HCT116 (cell line): ENCODE results near the gene CALML3. TPM values are rescaled to one million over a fixed set of nuclear protein-coding genes. Genes with fewer than 3 reads are reported as not detected.

Source experiments
- ATAC-seq: fragments of 200-7000 bp; cut with Tn5 transposase; 2 replicates; pipeline ENCODE4 v1.9.1; 2020; ENCODE audit warnings: mild to moderate bottlenecking, moderate library complexity
- BruUV-seq: library from RNA; stranded (reverse); fragments of 400-500 nt; replicated peaks from 2 replicates; lab custom pipeline; 2021; lab: Mats Ljungman, UMichigan
- CTCF ChIA-PET: fragments of 300-600 bp; sonication (Branson Sonifier 250); formaldehyde crosslinking; loops from one replicate; lab custom pipeline; 2021; ENCODE audit warnings: antibody characterized with exemption; lab: Charles Lee
- POLR2A ChIA-PET: fragments of 300-600, 350-600 bp; sonication (Branson Sonifier 250); formaldehyde crosslinking; loops from one replicate; lab custom pipeline; 2021; ENCODE audit warnings: antibody characterized with exemption; lab: Charles Lee
- RAD21 ChIA-PET, 2 experiments: fragments of 300-600 bp; sonication (Branson Sonifier 250); formaldehyde crosslinking; loops; one replicate each; lab custom pipeline; 2023; ENCODE audit warnings: low total read pairs in 2 of 2; ENCODE audit not compliant: uncharacterized antibody in 2 of 2, unreplicated experiment in 2 of 2, low non-redundant PET in 1 of 2; lab: Charles Lee
- DNase-seq: peaks from one replicate; pipeline ENCODE4 v3.0.0-alpha.2; 2010; ENCODE audit warnings: low read depth, low spot score
- H2AFZ ChIP-seq: fragments of 200-600 bp; shearing (Covaris generic), sonication (generic); 2 replicates; pipeline ENCODE4 v1.6.1; 2017; ENCODE audit warnings: low read depth, mixed run types, mixed read lengths, antibody characterized with exemption, low read length; ENCODE audit not compliant: poor library complexity, severe bottlenecking
- H3K27ac ChIP-seq: 2 replicates; pipeline ENCODE4 v1.5.1; 2012; ENCODE audit warnings: low read depth, low read length
- H3K27me3 ChIP-seq: fragments of 200-600 bp; sonication (generic); 2 replicates; pipeline ENCODE4 v1.6.1; 2016; ENCODE audit warnings: mixed run types, low read length, mixed read lengths; ENCODE audit not compliant: insufficient read depth
- H3K36me3 ChIP-seq, 2 experiments: fragments of 200-500 bp in 1 of 2; fragments of 200-600 bp in 1 of 2; sonication (Bioruptor generic) in 1 of 2; sonication (generic) in 1 of 2; 2 replicates each; pipeline versions ENCODE4 v1.5.1 to v1.6.1; 2014 to 2016; ENCODE audit warnings: low read length in 2 of 2, inconsistent platforms in 1 of 2, mixed read lengths in 1 of 2, mixed run types in 1 of 2; ENCODE audit not compliant: insufficient read depth in 2 of 2, control insufficient read depth in 1 of 2
- H3K4me1 ChIP-seq, 2 experiments: fragments of 200-600 bp in 1 of 2; sonication (generic) in 1 of 2; 2 replicates each; pipeline versions ENCODE4 v1.5.1 to v1.6.1; 2012 to 2017; ENCODE audit warnings: low read length in 2 of 2, inconsistent platforms in 1 of 2, mild to moderate bottlenecking in 1 of 2, mixed read lengths in 1 of 2, mixed run types in 1 of 2, moderate library complexity in 1 of 2; ENCODE audit not compliant: insufficient read depth in 2 of 2, control insufficient read depth in 1 of 2
- H3K4me2 ChIP-seq: fragments of 200-600 bp; sonication (generic); 2 replicates; pipeline ENCODE4 v1.6.1; 2017; ENCODE audit warnings: mixed run types, low read length, mixed read lengths
- H3K4me3 ChIP-seq, 2 experiments: fragments of 200-600 bp in 1 of 2; sonication (generic) in 1 of 2; replicated peaks in 1 of 2; 2 replicates each; pipeline ENCODE4 v1.5.1; 2011 to 2016; ENCODE audit warnings: low read length in 2 of 2, control low read depth in 1 of 2, low read depth in 1 of 2, mild to moderate bottlenecking in 1 of 2, mixed read lengths in 1 of 2, mixed run types in 1 of 2
- H3K79me2 ChIP-seq: fragments of 200-600 bp; sonication (generic); 2 replicates; pipeline ENCODE4 v1.6.1; 2017; ENCODE audit warnings: mild to moderate bottlenecking, mixed run types, low read length, moderate library complexity, mixed read lengths; ENCODE audit not compliant: insufficient read depth
- H3K9ac ChIP-seq: fragments of 200-600 bp; sonication (generic); 2 replicates; pipeline ENCODE4 v1.6.1; 2016; ENCODE audit warnings: low read length, mixed read lengths
- H3K9me2 ChIP-seq: fragments of 200-600 bp; sonication (generic), shearing (Covaris generic); 2 replicates; pipeline ENCODE4 v1.6.1; 2017; ENCODE audit warnings: mixed run types, mild to moderate bottlenecking, moderate library complexity; ENCODE audit not compliant: insufficient read depth
- H3K9me3 ChIP-seq, 2 experiments: fragments of 200-500 bp in 1 of 2; fragments of 200-600 bp in 1 of 2; sonication (Bioruptor generic) in 1 of 2; sonication (generic) in 1 of 2; 2 replicates each; pipeline ENCODE4 v1.6.1; 2014 to 2017; ENCODE audit warnings: low read length in 2 of 2, mixed read lengths in 2 of 2, inconsistent platforms in 1 of 2, low read depth in 1 of 2, mild to moderate bottlenecking in 1 of 2, mixed run types in 1 of 2, moderate library complexity in 1 of 2; ENCODE audit not compliant: control insufficient read depth in 1 of 2, insufficient read depth in 1 of 2
- H4K20me1 ChIP-seq: fragments of 200-600 bp; sonication (generic), shearing (Covaris generic); 2 replicates; pipeline ENCODE4 v1.6.1; 2017; ENCODE audit warnings: mixed run types, mild to moderate bottlenecking, moderate library complexity; ENCODE audit not compliant: insufficient read depth
- CBX3 ChIP-seq: IDR thresholded peaks from 2 replicates; pipeline ENCODE4 v1.6.1; 2012; ENCODE audit warnings: low read depth
- CEBPB ChIP-seq: IDR thresholded peaks from 2 replicates; pipeline ENCODE4 v1.6.1; 2012; ENCODE audit warnings: low read depth
- EGR1 ChIP-seq: IDR thresholded peaks from 2 replicates; pipeline ENCODE4 v1.6.1; 2012; ENCODE audit warnings: low read depth
- ELF1 ChIP-seq: IDR thresholded peaks from 2 replicates; pipeline ENCODE4 v1.6.1; 2012; ENCODE audit warnings: low read depth, borderline replicate concordance
- EZH2 ChIP-seq: fragments of 200-600 bp; sonication (generic); IDR thresholded peaks from 2 replicates; pipeline ENCODE4 v1.6.1; 2017; ENCODE audit warnings: antibody characterized with exemption, mixed run types
- EZH2phosphoT487 ChIP-seq: fragments of 200-600 bp; IDR thresholded peaks from 2 replicates; pipeline ENCODE4 v1.6.1; 2018; ENCODE audit warnings: antibody characterized with exemption, borderline replicate concordance
- FOSL1 ChIP-seq: IDR thresholded peaks from 2 replicates; pipeline ENCODE4 v1.6.1; 2012; ENCODE audit warnings: low read depth
- RAD21 ChIP-seq: IDR thresholded peaks from 2 replicates; pipeline ENCODE4 v1.6.1; 2012; ENCODE audit warnings: low read depth, mild to moderate bottlenecking
- SIN3A ChIP-seq: IDR thresholded peaks from 2 replicates; pipeline ENCODE4 v1.6.1; 2012; ENCODE audit warnings: low read depth
- SRF ChIP-seq: IDR thresholded peaks from 2 replicates; pipeline ENCODE4 v1.6.1; 2012; ENCODE audit warnings: low read depth
- TCF7L2 ChIP-seq: IDR thresholded peaks from 2 replicates; pipeline ENCODE4 v1.7.0; 2011; ENCODE audit warnings: borderline replicate concordance, inconsistent platforms; ENCODE audit not compliant: insufficient read depth, insufficient read length; ENCODE audit errors: extremely low read depth
- ZFX ChIP-seq: fragments of 450-650 bp; IDR thresholded peaks from 2 replicates; pipeline ENCODE4 v1.6.1; 2017
- ZNF274 ChIP-seq: fragments of 200-500 bp; sonication (Bioruptor generic); IDR thresholded peaks from 2 replicates; pipeline ENCODE4 v1.6.1; 2014; ENCODE audit warnings: mild to moderate bottlenecking, low read depth, low read length, inconsistent platforms
- intact Hi-C: fragments of 100-400 bp; cut with micrococcal nuclease; formaldehyde crosslinking; loops from 2 replicates; pipeline ENCODE4 v1.10.0; 2022
- total RNA-seq: library from RNA; stranded (reverse); gene quantifications from one replicate; pipeline ENCODE4 v1.2.1, GENCODE V29; 2021; ENCODE audit not compliant: unreplicated experiment
- TF ChIP-seq, protein P1 (sequence below): IDR thresholded peaks from 2 replicates; pipeline ENCODE4 v1.6.1; 2012; ENCODE audit warnings: low read depth
- TF ChIP-seq, protein P2 (sequence below): IDR thresholded peaks from 2 replicates; pipeline ENCODE4 v1.6.1; 2011; ENCODE audit warnings: mild to moderate bottlenecking, low read length, moderate library complexity; ENCODE audit not compliant: insufficient replicate concordance; ENCODE audit errors: extremely low read depth
- TF ChIP-seq, protein P3 (sequence below): IDR thresholded peaks from 2 replicates; pipeline ENCODE4 v1.6.1; 2012
- TF ChIP-seq, protein P4 (sequence below): IDR thresholded peaks from 2 replicates; pipeline ENCODE4 v1.6.1; 2012

Gene CALML3
- total RNA-seq, 1 experiment from 2014 or later: not detected

DNA sequence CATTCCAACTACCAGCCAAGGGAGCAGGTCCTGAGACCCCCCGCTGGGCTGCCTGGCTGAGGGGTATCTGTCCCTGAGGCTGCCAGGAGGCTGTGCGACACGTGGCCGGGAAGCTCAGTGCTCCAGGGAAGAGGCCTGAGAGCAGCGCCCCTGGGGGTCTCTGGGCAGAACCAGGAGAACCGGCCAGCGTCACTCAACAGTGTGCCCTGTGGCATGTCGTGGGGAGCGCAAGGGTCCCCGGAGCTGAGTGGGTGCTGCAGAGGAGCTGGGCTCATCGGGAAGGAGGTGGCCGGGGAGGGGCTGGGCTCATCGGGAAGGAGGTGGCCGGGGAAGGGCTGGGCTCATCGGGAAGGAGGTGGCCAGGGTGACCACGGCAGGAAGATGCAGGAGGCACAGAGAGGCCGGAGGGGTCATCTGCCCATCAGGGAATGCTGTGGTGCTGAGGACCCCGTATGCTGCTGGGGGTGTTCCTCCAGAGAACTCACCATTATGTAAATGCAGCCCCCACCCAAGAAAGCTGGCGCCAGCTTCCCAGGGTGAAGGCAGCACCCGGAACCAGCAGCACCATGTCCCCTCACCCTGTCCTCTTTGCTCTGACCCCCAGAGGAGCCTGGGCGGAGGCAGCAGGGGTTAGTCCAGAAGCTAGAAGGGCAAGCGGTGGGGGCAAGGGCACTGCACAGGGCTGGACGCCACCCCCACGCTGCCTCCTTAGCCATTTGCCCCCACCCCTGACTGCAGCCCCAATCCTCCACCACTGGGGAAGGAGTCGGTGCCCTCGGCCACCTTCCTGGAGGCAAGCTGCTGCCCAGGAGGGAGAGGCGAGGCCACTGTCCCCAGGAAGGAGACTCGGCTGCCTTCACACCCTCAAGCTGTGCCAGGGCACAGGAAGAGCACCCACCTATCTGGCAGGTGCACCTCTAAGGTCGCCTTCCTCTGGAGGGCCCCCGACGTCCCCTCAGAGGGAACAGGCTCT lies 33.3 kb downstream of the CALML3 start:
- Histone ChIP-seq H3K36me3 (no peaks in the 10 kb centered on the region), H3K27me3 (no peaks in the 10 kb centered on the region), H2AFZ (no peak overlapping the region), H3K79me2 (no peaks in the 10 kb centered on the region), H3K9ac (no peak overlapping the region), H4K20me1 (no peaks in the 10 kb centered on the region), H3K4me2 (no peak overlapping the region), H3K4me3 (no peak overlapping the region), H3K4me1 (no peaks in the 10 kb centered on the region), H3K9me3 (no peaks in the 10 kb centered on the region), H3K27ac (no peak overlapping the region), H3K9me2 (no peaks in the 10 kb centered on the region)
- POLR2A ChIA-PET: no interaction called here
- intact Hi-C loops: no loop called here
- no TSS peak for BruUV-seq
- TF ChIP-seq SRF: no peak
- no peak for TF ChIP-seq RAD21
- TF ChIP-seq, protein P1, sequence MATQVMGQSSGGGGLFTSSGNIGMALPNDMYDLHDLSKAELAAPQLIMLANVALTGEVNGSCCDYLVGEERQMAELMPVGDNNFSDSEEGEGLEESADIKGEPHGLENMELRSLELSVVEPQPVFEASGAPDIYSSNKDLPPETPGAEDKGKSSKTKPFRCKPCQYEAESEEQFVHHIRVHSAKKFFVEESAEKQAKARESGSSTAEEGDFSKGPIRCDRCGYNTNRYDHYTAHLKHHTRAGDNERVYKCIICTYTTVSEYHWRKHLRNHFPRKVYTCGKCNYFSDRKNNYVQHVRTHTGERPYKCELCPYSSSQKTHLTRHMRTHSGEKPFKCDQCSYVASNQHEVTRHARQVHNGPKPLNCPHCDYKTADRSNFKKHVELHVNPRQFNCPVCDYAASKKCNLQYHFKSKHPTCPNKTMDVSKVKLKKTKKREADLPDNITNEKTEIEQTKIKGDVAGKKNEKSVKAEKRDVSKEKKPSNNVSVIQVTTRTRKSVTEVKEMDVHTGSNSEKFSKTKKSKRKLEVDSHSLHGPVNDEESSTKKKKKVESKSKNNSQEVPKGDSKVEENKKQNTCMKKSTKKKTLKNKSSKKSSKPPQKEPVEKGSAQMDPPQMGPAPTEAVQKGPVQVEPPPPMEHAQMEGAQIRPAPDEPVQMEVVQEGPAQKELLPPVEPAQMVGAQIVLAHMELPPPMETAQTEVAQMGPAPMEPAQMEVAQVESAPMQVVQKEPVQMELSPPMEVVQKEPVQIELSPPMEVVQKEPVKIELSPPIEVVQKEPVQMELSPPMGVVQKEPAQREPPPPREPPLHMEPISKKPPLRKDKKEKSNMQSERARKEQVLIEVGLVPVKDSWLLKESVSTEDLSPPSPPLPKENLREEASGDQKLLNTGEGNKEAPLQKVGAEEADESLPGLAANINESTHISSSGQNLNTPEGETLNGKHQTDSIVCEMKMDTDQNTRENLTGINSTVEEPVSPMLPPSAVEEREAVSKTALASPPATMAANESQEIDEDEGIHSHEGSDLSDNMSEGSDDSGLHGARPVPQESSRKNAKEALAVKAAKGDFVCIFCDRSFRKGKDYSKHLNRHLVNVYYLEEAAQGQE: no peak
- TF ChIP-seq CBX3: no peak
- TF ChIP-seq FOSL1: no peak
- TF ChIP-seq, protein P2, sequence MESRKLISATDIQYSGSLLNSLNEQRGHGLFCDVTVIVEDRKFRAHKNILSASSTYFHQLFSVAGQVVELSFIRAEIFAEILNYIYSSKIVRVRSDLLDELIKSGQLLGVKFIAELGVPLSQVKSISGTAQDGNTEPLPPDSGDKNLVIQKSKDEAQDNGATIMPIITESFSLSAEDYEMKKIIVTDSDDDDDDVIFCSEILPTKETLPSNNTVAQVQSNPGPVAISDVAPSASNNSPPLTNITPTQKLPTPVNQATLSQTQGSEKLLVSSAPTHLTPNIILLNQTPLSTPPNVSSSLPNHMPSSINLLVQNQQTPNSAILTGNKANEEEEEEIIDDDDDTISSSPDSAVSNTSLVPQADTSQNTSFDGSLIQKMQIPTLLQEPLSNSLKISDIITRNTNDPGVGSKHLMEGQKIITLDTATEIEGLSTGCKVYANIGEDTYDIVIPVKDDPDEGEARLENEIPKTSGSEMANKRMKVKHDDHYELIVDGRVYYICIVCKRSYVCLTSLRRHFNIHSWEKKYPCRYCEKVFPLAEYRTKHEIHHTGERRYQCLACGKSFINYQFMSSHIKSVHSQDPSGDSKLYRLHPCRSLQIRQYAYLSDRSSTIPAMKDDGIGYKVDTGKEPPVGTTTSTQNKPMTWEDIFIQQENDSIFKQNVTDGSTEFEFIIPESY: no peak
- no peak for TF ChIP-seq ZNF274
- no peak for TF ChIP-seq EZH2phosphoT487
- no peak for TF ChIP-seq TCF7L2
- no peak for TF ChIP-seq ELF1
- TF ChIP-seq CEBPB: no peak
- TF ChIP-seq ZFX: no peak
- TF ChIP-seq SIN3A: no peak
- TF ChIP-seq, protein P3, sequence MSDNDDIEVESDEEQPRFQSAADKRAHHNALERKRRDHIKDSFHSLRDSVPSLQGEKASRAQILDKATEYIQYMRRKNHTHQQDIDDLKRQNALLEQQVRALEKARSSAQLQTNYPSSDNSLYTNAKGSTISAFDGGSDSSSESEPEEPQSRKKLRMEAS: no peak
- TF ChIP-seq, protein P4, sequence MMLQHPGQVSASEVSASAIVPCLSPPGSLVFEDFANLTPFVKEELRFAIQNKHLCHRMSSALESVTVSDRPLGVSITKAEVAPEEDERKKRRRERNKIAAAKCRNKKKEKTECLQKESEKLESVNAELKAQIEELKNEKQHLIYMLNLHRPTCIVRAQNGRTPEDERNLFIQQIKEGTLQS: no peak
- TF ChIP-seq EZH2: no peak
- no peak for TF ChIP-seq EGR1
- no peak for DNase-seq
- RAD21 ChIA-PET: no interaction called here
- CTCF ChIA-PET: no interaction called here
- ATAC-seq: no peak
